GM12891 (cell line): ENCODE data around the gene PRIMA1.

Source experiments
- POLR2A ChIP-seq: IDR thresholded peaks from 2 replicates; pipeline ENCODE4 v1.6.1; 2011; ENCODE audit warnings: low read depth, low read length, control low read depth
- POLR2AphosphoS5 ChIP-seq: IDR thresholded peaks from 2 replicates; pipeline ENCODE4 v1.6.1; 2011; ENCODE audit warnings: low read depth, low read length, control low read depth
- POU2F2 ChIP-seq: IDR thresholded peaks from 2 replicates; pipeline ENCODE4 v1.6.1; 2011; ENCODE audit warnings: low read depth, mild to moderate bottlenecking, control low read depth, low read length, moderate library complexity
- TAF1 ChIP-seq: IDR thresholded peaks from 2 replicates; pipeline ENCODE4 v1.6.1; 2011; ENCODE audit warnings: low read depth, low read length, control low read depth

DNA sequence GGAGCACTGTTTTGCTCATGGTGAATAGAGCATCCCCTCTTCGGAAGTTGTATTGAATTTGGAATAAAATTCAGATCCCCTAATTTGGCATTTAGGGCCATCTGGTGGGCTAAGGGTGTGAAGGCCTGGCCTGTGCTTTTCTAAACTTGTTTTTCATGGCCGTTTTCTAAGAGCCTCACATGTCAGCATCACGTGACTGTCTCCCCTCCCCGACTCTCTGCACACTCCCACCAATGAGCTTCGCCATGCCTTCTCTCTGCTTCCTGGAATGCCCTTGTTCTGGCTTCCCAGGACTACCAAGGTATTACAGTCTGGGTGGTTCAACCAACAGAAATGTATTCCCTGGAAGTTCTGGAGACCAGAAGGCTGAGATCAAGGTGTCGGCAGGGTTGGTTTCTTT, 85.3 kb downstream of the PRIMA1 start:
- TF ChIP-seq POLR2A (no peak), POLR2AphosphoS5 (no peak), TAF1 (no peak), POU2F2 (no peak)
